GM21447 (cell line): ENCODE results near the gene GJB4.
"Not testable (repeated sequence)": the region's sequence is repeated elsewhere in the genome, so short reads cannot be mapped to it uniquely, and the experiment has no call there.

Source experiments
- ATAC-seq: cut with Tn5 transposase; IDR thresholded peaks from one replicate; pipeline ENCODE4 v1.9.1; 2021; ENCODE audit not compliant: unreplicated experiment

GJB4 gene

GRCh38 chr1:34759503-34760357 is at the start of gene GJB4:
TSS of gene GJB4 (plus strand) at chr1:34759740. CDS start at chr1:34761255, 1,515 bp downstream.
- ATAC-seq, result no peak

GRCh38 chr1:34710812-34711211 is 48.7 kb upstream of the GJB4 start:
- no peak for ATAC-seq

GRCh38 chr1:34711485-34711884 is 48.1 kb upstream of the GJB4 start:
- no peak for ATAC-seq

GRCh38 chr1:34712007-34712688 is 47.4 kb upstream of the GJB4 start:
- no peak for ATAC-seq

GRCh38 chr1:34713443-34713842 is 46.1 kb upstream of the GJB4 start:
- no peak for ATAC-seq

GRCh38 chr1:34714386-34714785 is 45.2 kb upstream of the GJB4 start:
- no peak for ATAC-seq

GRCh38 chr1:34715139-34715538 is 44.4 kb upstream of the GJB4 start:
- ATAC-seq, result no peak

GRCh38 chr1:34721241-34721640 is 38.3 kb upstream of the GJB4 start:
- ATAC-seq, result no peak

- no peak for ATAC-seq
Measured at GRCh38 chr1:34721646-34722355, 37.7 kb upstream of the GJB4 start.

- ATAC-seq, result no peak
Measured at GRCh38 chr1:34726861-34727260, 32.7 kb upstream of the GJB4 start.

GRCh38 chr1:34730485-34730884 is 29.1 kb upstream of the GJB4 start:
- ATAC-seq, result no peak

GRCh38 chr1:34732831-34733230 is 26.7 kb upstream of the GJB4 start:
- ATAC-seq, result not testable (repeated sequence)

GRCh38 chr1:34736692-34737091 is 22.8 kb upstream of the GJB4 start:
- no peak for ATAC-seq

- not testable (repeated sequence) for ATAC-seq
Measured at GRCh38 chr1:34737236-34737635, 22.3 kb upstream of the GJB4 start.

- ATAC-seq, result no peak
Measured at GRCh38 chr1:34739613-34740012, 19.9 kb upstream of the GJB4 start.

- ATAC-seq, result no peak
Measured at GRCh38 chr1:34740161-34740868, 19.2 kb upstream of the GJB4 start.

GRCh38 chr1:34742667-34743270 is 16.8 kb upstream of the GJB4 start:
- no peak for ATAC-seq

GRCh38 chr1:34743775-34744174 is 15.8 kb upstream of the GJB4 start:
- no peak for ATAC-seq

GRCh38 chr1:34744851-34745250 is 14.7 kb upstream of the GJB4 start:
- ATAC-seq, result no peak

- ATAC-seq, result no peak
Measured at GRCh38 chr1:34745666-34746065, 13.9 kb upstream of the GJB4 start.

GRCh38 chr1:34746101-34746500 is 13.4 kb upstream of the GJB4 start:
- no peak for ATAC-seq
